SU-DHL-6 (cell line): ENCODE measurements around the gene BEST1.

Source experiments
- H2AFZ ChIP-seq: fragments of 200-600 bp; sonication (generic); 2 replicates; pipeline ENCODE4 v1.6.1; 2014; ENCODE audit warnings: low read depth, mild to moderate bottlenecking, moderate library complexity, mixed read lengths, antibody characterized with exemption, low read length; ENCODE audit not compliant: severe bottlenecking
- H3F3A ChIP-seq: fragments of 200-600 bp; shearing (Covaris generic); 2 replicates; pipeline ENCODE4 v1.6.0; 2016; ENCODE audit warnings: antibody characterized with exemption, mild to moderate bottlenecking; ENCODE audit not compliant: insufficient read depth
- H3K27ac ChIP-seq: fragments of 200-600 bp; sonication (generic); 2 replicates; pipeline ENCODE4 v1.5.1; 2016; ENCODE audit warnings: low read depth, mild to moderate bottlenecking, low read length, moderate library complexity, mixed read lengths
- H3K27me3 ChIP-seq: fragments of 200-600 bp; sonication (generic), shearing (Covaris generic); 2 replicates; pipeline ENCODE4 v1.6.0; 2014; ENCODE audit warnings: mild to moderate bottlenecking, low read length
- H3K36me3 ChIP-seq: fragments of 200-600 bp; sonication (generic); 2 replicates; pipeline ENCODE4 v1.6.1; 2014; ENCODE audit warnings: mild to moderate bottlenecking, low read length, mixed read lengths
- H3K4me2 ChIP-seq: fragments of 300-600, 200-600 bp; shearing (Covaris generic), sonication (generic); 2 replicates; pipeline ENCODE4 v1.6.0; 2014; ENCODE audit warnings: low read length, low read depth, mild to moderate bottlenecking; ENCODE audit not compliant: poor library complexity, severe bottlenecking
- H3K4me3 ChIP-seq: fragments of 200-600 bp; sonication (generic); 2 replicates; pipeline ENCODE4 v1.5.1; 2014; ENCODE audit warnings: antibody characterized with exemption, low read length, mild to moderate bottlenecking, mixed read lengths; ENCODE audit not compliant: insufficient read depth, poor library complexity, severe bottlenecking
- H3K79me2 ChIP-seq: fragments of 200-600 bp; sonication (generic); 2 replicates; pipeline ENCODE4 v1.6.1; 2014; ENCODE audit warnings: mild to moderate bottlenecking, low read length, moderate library complexity; ENCODE audit not compliant: insufficient read depth
- H3K9ac ChIP-seq: fragments of 200-600 bp; sonication (generic); 2 replicates; pipeline ENCODE4 v1.7.0; 2014; ENCODE audit warnings: mild to moderate bottlenecking, low read length
- H3K9me2 ChIP-seq: fragments of 200-600 bp; sonication (generic); replicated peaks from 2 replicates; pipeline ENCODE4 v1.6.1; 2014; ENCODE audit warnings: low read length; ENCODE audit not compliant: insufficient read depth
- H3K9me3 ChIP-seq: fragments of 200-600 bp; sonication (generic); 2 replicates; pipeline ENCODE4 v1.6.1; 2014; ENCODE audit warnings: low read length, mixed read lengths; ENCODE audit not compliant: insufficient read depth
- H4K20me1 ChIP-seq: fragments of 200-600 bp; sonication (generic); 2 replicates; pipeline ENCODE4 v1.6.1; 2014; ENCODE audit warnings: low read depth, mild to moderate bottlenecking, antibody characterized with exemption, low read length, moderate library complexity, mixed read lengths
- CTCF ChIP-seq: fragments of 200-600 bp; sonication (generic); IDR thresholded peaks from one replicate; pipeline ENCODE4 v1.5.1; 2017; ENCODE audit warnings: antibody characterized with exemption, mild to moderate bottlenecking, low read length, moderate library complexity; ENCODE audit not compliant: insufficient read depth, poor library complexity, severe bottlenecking
- EZH2phosphoT487 ChIP-seq: fragments of 200-600 bp; sonication (generic), shearing (Covaris generic); conservative IDR thresholded peaks from 2 replicates; pipeline ENCODE4 v1.6.1; 2018; ENCODE audit warnings: mild to moderate bottlenecking, antibody characterized with exemption, low read length, moderate library complexity, mixed read lengths

BEST1 gene

DNA sequence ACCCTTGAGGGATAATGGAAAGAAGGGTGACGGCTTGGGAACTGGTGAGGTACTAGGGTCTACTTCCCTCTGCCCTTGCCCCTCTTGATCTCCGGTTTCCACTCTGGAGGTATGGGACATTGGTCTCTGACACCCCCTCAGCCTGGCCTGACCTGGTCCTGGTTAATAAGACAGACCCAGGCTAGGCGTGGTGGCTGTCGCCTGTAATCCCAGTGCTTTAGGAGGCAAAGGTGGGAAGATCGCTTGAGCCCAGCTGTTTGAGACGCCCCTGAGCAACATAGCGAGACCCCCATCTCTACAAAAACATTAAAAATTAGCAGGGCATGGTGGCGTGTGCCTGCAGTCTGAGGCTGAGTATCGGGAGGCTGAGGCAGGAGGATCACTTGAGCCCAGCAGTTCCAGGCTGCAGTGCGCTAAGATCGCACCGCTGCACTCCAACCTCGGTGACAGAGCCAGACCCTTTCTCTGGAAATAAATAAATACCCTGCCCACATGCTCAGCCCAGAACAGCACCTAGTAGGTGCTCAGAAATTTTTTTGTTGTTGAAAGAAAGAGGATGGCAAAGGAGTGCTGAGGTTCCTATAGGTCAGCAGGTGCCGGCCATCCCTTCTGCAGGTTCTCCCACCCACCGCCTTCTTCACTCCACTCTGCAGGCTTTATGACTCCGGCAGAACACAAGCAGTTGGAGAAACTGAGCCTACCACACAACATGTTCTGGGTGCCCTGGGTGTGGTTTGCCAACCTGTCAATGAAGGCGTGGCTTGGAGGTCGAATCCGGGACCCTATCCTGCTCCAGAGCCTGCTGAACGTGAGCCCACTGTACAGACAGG lies 6.3 kb downstream of the BEST1 start:
- H3F3A ChIP-seq, result no peaks in the 10 kb centered on the region
- no peaks in the 10 kb centered on the region for H3K79me2 ChIP-seq
- H3K9ac ChIP-seq, result no peak overlapping the region
- no peak overlapping the region for H3K4me3 ChIP-seq
- H3K9me3 ChIP-seq, result no peaks in the 10 kb centered on the region
- no peak overlapping the region for H3K27ac ChIP-seq
- H3K36me3 ChIP-seq, result no peaks in the 10 kb centered on the region
- no peak for TF ChIP-seq CTCF
- H3K9me2 ChIP-seq, result no peaks in the 10 kb centered on the region
- no peaks in the 10 kb centered on the region for H3K27me3 ChIP-seq
- H2AFZ ChIP-seq, result no peak overlapping the region
- H4K20me1 ChIP-seq, result no peaks in the 10 kb centered on the region
- no peak overlapping the region for H3K4me2 ChIP-seq

GRCh38 chr11:61957021-61957770 lies 7.0 kb downstream of the BEST1 start:
- Histone ChIP-seq H3K27me3 (no peaks in the 10 kb centered on the region), H3K9me2 (no peaks in the 10 kb centered on the region), H3K4me3 (no peak overlapping the region), H4K20me1 (no peaks in the 10 kb centered on the region), H3K79me2 (no peaks in the 10 kb centered on the region), H3F3A (no peaks in the 10 kb centered on the region), H3K4me2 (no peak overlapping the region), H3K9me3 (no peaks in the 10 kb centered on the region), H3K36me3 (no peaks in the 10 kb centered on the region), H3K9ac (no peak overlapping the region), H2AFZ (no peak overlapping the region), H3K27ac (no peak overlapping the region)
- TF ChIP-seq CTCF (no peak), EZH2phosphoT487 (no peak)

DNA sequence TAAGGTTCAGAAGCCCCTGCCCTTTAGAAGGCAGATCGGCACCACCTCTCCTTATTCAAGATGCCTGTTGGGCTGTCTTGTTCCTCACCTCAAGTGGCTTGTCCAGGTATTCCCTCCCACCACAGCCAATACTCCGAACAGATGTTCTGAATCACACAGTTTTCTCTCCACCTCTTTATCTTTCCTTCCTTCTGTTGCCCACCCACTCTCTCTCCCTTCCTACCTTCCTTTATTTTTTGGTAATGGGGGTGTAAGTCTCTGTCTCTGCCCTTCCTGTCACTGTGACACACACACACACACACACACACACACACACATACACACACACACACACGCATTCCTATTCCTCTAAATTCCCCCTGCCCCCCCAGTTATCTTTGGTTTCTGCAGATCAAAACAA lies 8.4 kb downstream of the BEST1 start:
- H3K79me2 ChIP-seq, result no peaks in the 10 kb centered on the region
- H3K4me3 ChIP-seq, result no peak overlapping the region
- no peaks in the 10 kb centered on the region for H3F3A ChIP-seq
- TF ChIP-seq CTCF (no peak), EZH2phosphoT487 (no peak)
- H3K4me2 ChIP-seq, result no peak overlapping the region
- no peaks in the 10 kb centered on the region for H3K9me2 ChIP-seq
- H4K20me1 ChIP-seq, result no peaks in the 10 kb centered on the region
- H3K36me3 ChIP-seq, result no peaks in the 10 kb centered on the region
- no peak overlapping the region for H3K9ac ChIP-seq
- H3K9me3 ChIP-seq, result no peaks in the 10 kb centered on the region
- H2AFZ ChIP-seq, result no peak overlapping the region
- no peak overlapping the region for H3K27ac ChIP-seq
- H3K27me3 ChIP-seq, result no peaks in the 10 kb centered on the region
